ENCODE data around the gene RGS19.
A peak's percentile ranks its signal among the peaks of the same experiment; 100 is the strongest.
"Not testable (repeated sequence)": the region's sequence is repeated elsewhere in the genome, so short reads cannot be mapped to it uniquely, and the experiment has no call there.

RGS19 gene

DNA sequence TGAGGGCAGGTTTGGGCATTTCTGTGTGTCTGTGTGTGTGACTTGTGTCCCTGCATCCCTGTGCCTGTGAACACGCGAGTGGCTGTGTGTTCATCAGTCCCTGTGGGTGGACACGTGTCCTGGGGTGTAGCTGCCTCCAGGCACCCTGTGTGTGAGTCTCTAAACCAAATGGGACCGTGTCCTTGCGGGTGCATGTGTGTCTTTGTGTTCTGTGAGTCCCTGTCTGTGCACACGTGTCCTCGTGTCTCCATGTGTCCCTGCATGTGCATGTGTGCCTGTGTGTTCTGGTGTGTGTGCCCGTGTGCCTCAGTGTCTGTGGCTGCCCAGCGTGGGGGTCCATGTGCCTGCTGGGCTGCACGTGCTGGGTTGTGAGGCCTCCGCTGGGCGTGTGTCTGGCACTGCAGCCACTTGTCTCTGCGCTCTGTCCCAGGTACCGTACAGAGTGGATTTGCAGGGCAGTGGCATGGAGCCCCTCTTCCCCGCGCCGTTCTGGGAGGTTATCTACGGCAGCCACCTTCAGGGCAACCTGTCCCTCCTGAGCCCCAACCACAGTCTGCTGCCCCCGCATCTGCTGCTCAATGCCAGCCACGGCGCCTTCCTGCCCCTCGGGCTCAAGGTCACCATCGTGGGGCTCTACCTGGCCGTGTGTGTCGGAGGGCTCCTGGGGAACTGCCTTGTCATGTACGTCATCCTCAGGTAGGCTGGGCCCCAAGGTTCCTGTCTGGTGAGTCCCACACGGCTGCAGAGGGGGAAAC is 13.1 kb upstream of the RGS19 start:
- DNase-seq: no peak

DNA sequence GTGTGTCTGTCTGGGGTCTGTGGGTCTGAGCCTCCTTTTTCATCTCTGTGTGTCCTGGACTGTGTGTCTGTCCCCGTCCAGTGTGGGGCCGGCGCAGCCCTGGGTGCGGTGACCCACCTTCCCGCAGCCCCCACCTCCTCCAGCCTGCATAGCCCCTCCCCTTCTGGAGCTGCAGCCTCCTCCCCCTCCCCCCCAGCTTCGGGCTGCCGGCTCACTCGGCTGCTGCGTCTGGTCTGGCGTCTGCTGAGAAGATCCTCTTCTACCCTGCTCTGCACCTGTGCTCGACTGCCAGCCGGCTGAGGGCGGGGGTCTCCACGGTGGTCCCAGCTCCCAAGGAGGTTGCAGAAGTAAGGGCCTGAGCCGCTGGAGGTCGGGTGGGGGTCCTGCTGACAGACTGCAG is 12.5 kb upstream of the RGS19 start:
- DNase-seq: no peak

DNA sequence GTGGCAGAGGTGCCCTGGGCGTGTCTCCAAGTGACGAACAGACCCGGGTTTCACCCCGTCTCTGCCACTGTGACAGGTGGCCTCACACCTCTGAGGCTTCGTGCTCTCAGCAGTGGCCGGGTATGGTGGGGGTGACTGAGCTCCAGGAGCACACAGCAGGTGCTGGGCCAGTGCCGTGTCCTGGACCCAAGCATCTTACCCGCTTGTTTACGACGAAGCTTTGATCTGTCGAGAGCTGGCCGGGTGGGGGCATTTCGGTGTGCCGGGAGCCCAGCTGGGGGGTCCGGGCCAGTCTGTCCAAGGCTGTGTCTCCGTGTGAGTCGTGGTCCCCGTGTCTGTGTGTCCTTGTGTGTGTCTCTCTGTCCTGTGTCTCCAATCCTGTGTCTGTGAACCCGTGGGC is 12.0 kb upstream of the RGS19 start:
- DNase-seq: no peak

GRCh38 chr20:64090165-64090564 is 10.8 kb upstream of the RGS19 start:
- DNase-seq: peak; percentile 17

- DNase-seq: not testable (repeated sequence)
Observed at GRCh38 chr20:64088586-64088985, 9.3 kb upstream of the RGS19 start.

- DNase-seq: not testable (repeated sequence)
Observed at GRCh38 chr20:64087226-64087825, 8.0 kb upstream of the RGS19 start.

DNA sequence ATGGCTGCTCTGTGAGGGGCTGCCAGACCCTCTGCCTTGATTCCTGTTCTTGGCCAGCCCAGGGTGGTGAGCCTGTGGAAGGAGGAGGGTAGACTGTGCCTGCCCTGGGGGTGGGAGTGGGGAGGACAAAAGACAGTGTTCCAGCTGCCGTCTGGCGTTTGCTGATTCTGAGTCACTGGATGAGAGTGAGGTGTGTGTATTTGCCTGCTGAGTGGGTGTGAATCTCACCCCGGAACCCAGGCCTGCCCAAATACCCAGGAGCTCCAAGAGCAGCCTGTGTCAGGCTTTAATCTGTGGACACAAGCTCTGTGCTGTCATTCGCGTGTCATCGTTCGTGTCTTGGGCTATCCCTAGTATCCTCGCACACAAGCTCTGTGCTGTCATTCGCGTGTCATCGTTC is 7.5 kb upstream of the RGS19 start:
- no peak for DNase-seq

GRCh38 chr20:64084685-64085152 is 5.4 kb upstream of the RGS19 start:
- no peak for DNase-seq

DNA sequence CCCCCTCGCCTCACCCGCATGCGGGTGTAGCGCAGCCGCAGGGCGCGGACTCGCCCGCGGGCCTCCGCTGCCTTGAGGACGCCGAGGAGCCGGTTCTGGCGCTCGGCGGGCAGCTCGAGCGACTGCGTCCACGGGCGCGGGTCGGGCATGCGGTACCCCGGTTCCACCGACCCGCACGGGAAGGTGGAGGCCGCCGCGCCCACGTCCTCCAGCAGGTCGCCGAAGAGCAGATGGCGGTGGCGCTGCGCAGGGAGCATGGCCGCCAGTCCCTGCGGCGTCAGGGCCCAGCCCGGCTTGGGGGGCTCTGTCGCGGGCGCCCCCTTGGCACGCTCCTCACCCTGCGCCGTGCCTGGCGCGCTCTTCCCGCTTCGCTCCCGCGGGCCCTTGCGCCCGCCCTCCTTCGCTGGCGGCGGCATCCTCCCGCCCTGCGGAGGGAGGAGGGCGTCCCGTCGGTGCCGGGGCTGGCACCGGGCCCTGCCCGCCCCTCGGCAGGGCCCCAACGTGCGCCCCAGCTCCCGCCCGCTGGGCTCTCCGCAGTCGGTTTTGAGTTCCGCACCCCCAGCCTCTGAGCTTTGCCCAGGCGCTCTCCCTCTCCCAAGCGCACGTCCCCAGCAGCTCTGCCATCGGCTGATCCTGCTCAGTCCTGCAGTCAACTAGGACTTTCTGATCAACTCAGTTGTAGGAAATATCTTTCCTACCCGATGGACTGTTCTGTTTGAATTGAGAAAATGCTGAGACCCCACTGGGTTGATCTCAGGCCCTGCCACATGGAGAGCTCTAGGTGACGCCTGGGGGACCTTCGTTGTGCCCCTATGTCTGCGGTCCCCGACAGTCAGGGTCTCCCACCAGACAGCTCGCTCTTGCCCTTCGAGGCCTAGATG is 4.7 kb upstream of the RGS19 start, which contains the start of gene LKAAEAR1:
Gene LKAAEAR1 (minus strand): TSS at position 595 of the 881 bp plus-strand sequence. CDS start 179 bp downstream, at position 416.
- DNase-seq: no peak

GRCh38 chr20:64083378-64083803 is 4.1 kb upstream of the RGS19 start:
- DNase-seq: peak; percentile 55

GRCh38 chr20:64082820-64083377 is 3.6 kb upstream of the RGS19 start:
- no peak for DNase-seq

DNA sequence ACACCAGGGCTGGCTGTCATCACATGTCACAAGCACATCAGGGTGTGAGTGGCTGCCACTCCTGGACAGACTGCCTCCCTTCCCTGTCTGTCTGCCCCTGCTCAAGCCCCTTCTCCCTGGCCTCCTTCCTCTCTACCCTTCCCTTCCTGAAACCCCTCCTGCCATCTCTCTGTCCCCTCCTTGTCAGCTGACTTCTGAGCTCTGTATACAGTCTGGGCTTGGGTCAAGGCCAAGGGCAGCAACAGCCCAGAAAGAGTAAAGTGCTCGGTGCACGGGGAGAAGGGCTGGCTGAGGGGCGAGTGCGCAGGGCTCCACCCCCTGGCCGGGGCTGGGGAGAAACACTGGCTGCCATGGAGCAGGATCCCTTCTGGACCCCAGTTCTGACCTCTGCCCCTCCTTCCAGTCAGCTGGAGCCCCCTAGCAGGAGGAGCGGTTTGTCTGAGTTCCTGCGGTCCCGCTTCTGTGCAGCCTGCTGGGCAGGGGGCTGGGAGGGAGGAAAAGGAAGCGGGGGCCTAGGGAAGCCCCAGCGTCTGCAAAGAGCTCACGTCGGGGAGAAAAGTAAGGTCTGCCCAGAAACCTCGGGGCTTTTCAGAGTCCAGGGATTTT is 2.9 kb upstream of the RGS19 start:
- no peak for DNase-seq

GRCh38 chr20:64081624-64081964 is 2.3 kb upstream of the RGS19 start:
- no peak for DNase-seq

- no peak for DNase-seq
Observed at GRCh38 chr20:64080813-64081623, 1.7 kb upstream of the RGS19 start.

DNA sequence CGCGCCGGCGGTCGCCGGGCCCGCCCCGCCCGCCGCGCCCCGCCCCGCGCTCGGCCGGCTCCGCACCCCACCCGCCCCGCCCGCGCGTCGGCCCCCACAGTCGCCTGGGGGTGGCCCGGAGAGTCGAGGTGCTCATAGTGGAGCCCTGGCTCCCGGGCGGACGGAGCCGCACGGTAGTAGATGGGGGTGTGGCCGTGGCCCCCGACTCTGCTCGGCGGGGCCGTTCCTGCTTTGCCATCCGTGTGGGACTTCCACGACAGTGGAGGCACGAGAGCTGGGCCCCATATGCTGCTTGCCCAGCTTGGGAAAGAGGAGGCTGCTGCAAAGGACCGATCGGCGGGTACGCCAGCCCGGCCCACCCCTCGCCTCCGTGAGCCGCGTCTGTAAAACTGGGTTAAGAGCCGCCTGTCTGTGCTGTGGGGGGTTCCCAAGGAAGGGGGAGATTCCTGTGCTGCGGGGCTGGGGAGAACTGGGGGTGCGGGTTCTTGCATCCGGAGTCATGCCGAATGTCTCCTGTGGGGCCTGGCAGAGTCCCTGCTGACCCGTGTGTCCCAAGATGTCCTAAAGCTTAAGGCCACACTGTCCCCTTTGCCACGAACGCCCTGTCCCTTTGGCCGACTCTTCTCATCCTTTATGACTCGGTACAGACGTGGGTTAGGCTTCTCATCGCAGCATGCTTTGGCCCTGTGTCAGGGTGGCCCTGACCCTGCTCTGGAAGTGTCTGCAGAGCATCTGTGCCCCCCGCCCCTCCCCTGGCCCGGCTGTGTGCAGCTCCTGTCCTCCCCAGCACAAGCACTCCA is 895 bp upstream of the RGS19 start, which contains the start of gene OPRL1:
Gene OPRL1 (plus strand): TSS at position 70 of the 800 bp plus-strand sequence. CDS start 12,639 bp downstream, outside the sequence.
- DNase-seq: no peak

GRCh38 chr20:64078934-64079272 is 415 bp downstream of the RGS19 start:
- no peak for DNase-seq

GRCh38 chr20:64077876-64078551 is 1.3 kb downstream of the RGS19 start:
- no peak for DNase-seq

- DNase-seq: no peak
Observed at GRCh38 chr20:64077541-64077875, 1.8 kb downstream of the RGS19 start.

- DNase-seq: no peak
Observed at GRCh38 chr20:64077094-64077493, 2.2 kb downstream of the RGS19 start.

Data from NCI-H446 treated with DMSO at 0.1 percent for 48 hours (cell line).